COR-L47 (cell line): ENCODE measurements around the gene NPDC1.
"Not testable (repeated sequence)": the region's sequence is repeated elsewhere in the genome, so short reads cannot be mapped to it uniquely, and the experiment has no call there.

Experiments
- DNase-seq: peaks from one replicate; lab custom pipeline; 2025; lab: John Stamatoyannopoulos, UW

Gene NPDC1

DNA sequence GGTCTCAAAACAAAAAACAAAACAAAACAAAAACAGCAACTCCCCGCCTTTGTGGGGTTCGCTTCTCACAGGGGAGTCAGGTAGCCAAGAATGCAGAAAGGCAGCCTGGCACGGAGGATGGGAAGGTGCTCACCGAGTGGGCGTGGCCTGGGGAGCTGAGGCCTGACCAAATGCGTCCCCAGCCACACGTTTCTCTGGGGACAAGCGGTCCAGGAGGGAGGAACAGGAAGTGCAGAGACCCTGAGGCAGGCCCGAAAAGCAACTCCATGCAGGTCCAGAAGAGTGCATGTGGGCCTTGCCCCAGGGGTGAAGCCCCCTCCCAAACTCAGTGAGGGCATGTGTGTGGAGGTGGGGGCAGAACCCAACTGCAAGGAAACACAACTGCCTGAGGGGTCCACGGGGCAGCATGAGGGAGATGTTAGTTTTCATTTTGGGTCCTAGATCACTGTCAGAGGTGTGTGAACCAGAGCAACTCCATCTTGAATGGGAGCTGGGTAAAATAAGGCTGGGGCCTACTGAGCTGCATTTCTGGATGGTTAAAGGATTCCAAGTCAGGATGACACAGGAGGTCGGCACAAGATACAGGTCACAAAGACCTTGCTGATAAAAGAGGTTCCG is 28.8 kb upstream of the NPDC1 start:
- no peak for DNase-seq

DNA sequence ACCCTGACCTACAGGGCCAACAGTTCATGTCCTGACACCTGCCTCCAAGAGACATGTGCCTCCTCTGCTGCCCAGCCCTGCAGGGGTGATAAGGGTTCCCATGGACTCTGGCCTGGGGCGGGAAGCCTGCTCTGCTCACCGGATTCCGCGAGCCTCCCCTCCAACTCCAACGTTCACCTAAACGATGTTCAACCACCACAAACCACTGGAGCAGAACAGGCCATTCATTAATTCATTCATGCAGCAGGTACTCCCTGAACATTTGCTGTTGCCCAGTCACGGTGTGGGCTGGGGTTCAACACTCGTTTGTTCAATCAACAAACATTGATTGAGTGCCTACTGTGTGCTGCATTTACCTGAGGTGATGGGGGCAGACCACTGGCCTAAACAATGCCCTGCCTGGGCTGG is 28.0 kb upstream of the NPDC1 start:
- no peak for DNase-seq

DNA sequence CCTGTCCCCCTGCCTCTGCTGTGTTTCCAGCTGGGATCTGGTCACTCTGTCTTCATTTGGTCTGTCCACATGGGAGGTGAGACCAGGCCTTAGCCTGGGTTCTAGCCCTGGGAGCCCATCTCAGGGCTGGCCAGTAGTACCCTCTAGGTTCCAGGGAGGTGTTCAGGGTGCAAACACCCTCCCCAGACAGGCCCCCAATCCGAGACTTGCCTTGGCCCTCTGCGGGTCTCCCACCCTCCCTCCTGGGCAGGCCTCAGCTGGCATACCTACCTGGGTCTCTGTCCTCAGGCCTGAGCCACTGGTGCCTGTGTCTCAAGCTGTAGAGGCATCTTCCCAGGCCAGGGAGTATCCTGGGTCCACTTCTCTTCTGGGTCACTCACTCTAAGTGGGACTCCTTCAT is 25.3 kb upstream of the NPDC1 start:
- DNase-seq, result no peak

DNA sequence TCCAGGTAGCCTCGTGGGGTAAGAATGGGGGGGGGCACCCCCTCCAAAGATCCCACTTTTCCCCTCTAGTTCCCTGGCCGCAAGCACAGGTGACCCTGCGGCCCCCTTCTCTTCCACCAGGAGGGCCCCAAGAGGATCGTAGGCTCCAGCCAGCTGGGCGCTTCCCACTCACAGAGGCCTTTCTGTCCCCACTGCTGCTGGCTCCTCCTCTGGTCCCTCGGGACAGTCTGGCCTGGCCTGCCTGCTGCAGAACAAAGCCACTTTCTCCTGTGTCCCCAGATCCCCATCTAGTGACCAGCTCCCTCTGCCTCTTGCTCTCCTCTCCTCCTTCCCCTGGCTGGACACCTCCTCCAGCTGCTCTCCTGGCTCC is 24.9 kb upstream of the NPDC1 start:
- peak; percentile 51 for DNase-seq

DNA sequence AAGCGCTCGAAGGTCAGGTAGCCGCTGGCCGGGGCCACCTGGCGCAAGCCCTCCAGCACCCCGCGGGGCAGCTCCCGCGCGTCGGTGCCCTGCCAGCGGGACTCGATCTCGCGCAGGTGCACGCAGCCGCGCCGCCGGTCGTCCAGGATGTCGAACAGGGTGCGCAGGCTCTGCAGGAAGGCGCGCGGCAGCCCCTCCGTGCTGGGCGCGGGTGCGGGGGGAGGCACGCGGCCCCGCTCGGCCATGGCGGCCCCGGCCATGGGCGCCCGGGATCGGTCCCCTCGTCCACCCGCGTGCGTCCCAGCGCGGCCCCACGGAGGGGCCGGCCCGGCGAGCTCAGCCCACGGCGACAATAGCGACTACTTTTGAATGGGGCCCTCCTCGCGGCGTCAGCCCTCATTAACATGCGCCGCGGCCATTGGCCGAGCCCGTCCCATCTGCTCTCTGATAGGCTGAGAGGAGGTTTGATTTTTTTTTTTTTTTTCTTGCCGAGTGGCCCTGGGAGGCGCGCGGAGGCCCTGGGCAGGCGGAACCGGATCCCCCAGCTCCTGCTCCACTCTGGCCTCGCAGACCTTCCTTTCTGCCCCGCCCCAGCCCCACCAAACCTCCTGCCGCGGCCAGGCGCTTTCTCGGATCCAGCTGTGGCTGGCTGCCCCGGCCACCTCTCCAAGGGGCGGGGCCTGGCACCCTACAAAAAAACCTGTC is 24.4 kb upstream of the NPDC1 start, which contains the start of gene SAPCD2:
SAPCD2 (minus strand) TSS at position 357 of the 705 bp plus-strand sequence; CDS start at position 260, 97 bp downstream.
- peak; percentile 93 for DNase-seq

DNA sequence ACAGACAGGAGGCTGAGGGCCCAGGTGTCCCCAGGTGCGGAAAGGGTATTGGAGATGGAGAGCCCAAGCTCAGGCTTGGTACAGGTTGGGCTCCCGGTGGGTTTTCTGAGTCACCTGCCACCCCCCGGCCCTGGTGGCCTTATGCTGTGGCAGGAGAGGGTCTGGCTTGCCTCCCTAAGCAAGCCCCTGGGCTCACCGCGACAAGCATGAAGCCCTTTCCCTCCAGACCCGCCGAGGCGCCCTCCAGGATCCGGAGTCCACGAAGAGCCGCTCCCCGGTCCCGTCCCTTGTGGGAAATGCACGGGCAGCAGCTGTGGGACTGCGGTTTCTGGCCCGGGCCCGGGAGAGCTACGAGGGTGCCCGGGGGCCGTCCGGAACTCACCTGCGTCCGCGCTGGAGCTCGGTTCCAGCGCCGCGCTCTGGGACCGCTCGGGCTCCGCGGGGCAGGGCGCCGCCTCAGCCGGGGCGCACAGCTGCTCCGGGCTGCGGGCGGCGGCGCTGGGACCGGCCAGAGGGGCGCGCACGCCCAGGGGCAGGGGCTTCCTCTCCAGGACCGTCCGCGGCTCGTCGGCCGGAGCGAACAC is 23.6 kb upstream of the NPDC1 start:
- no peak for DNase-seq

DNA sequence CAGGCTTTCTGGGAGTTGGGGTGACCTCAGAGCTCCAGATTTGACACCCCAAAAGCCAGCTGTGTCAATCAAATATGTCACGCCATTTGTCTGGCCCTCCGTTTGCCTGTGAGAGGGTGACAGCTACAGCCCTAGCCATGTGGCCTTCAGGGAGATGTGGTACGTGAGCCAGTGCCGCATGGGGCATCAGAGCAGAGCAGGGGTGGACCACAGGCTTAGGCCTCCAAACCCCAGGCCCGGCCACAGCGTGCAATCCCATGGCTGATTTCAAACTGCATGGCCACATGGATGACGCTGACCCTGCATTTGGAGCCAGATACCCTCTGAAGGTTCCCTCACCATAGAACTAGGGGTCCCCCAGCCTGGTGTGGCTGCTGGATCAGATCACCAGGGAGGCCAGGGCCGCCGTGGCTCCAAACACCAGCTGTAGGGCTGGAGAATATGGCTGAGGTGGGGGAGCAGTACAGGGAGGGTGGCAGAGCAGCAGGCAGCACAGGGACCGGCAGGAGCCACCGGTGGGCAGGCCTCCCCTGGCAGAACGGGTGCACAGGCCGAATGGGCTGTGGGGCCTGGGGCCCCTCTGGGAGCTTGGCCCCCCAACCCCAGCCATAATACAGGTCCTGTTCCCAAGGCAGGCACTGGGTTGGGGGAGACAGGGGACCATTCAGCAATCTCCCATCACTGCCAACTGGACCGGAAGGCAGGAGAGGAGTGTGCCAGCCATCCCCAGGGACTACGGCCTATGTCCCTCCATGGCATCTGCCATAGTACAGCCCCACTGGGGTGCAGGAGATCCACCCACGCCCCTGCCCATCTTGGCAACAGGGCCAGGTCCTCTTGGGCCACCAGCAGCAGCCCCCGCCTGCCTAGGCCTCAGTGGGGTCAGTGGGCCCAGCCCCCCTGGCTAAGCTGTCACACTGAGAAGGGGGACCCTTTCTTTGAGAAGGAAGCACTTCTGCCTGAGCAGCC is 22.8 kb upstream of the NPDC1 start:
- no peak for DNase-seq

DNA sequence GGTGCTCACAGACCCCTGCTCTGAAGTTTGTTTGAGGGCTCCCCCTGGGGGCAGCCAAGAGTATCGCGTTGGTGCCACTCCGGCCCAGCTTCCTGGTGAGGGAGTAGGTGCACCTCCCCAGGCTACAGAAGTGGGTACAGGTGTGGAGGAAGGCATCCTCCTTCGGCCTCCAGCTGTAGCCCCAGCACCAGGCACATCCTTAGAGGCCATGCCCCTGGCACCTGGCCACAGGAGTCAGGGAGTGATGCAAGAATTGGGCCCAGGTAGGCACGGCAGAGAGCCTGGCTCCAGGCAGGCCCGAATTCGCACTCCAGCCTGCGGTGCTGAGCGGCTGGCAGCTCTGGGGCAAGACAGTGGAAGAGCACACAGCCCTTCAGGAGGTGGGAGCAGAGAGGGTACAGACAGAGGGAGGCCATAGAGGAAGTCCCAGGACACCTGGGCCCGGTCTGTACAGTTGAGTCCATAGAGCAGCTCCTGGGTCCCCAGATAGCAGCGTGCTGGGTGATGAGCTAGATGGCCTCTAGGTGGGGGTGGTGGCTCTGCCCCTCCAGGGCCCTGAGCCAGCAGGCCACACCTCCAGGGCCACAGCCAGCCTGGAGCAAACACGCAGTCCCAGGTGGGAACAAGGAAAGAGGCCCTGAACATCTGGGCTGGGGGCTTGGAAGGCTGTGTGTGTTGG is 22.0 kb upstream of the NPDC1 start:
- DNase-seq, result peak; percentile 83

DNA sequence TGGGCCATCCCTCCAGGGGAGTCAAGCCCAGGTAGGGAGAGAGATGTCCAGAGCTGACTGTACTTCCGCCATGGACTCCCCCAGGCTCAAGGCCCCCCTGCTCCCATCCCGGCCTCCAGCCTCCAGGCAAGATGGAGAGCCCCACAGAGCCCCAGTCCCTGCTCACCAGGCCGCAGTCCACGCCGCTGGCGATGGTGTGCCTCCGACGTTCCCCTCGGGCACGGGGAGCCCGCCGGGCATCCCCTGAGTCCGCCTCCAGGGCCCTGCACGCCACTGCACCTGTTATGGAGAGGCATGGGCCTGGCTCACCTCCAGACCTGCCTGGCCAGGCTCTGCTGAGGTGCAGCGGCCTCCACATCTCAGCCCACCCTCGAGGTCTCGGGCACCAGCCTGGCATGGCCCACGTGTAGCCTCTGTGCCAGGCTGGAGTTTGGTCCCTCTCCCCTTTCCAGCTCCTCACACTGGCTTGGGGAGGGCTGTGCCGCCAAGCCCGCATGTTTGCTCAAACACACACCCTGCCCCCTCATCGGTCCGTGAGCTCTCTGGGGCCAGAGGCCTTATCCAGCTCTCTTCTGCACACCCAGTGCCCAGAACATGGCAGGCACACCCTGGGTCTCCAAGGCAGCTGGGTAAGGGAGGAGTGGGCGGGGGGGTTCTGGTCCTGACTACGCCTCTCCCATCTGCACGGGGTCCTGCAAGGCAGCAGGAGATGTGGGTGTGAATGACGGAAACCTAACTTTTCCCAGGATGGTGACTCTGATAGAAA is 20.3 kb upstream of the NPDC1 start:
- no peak for DNase-seq

DNA sequence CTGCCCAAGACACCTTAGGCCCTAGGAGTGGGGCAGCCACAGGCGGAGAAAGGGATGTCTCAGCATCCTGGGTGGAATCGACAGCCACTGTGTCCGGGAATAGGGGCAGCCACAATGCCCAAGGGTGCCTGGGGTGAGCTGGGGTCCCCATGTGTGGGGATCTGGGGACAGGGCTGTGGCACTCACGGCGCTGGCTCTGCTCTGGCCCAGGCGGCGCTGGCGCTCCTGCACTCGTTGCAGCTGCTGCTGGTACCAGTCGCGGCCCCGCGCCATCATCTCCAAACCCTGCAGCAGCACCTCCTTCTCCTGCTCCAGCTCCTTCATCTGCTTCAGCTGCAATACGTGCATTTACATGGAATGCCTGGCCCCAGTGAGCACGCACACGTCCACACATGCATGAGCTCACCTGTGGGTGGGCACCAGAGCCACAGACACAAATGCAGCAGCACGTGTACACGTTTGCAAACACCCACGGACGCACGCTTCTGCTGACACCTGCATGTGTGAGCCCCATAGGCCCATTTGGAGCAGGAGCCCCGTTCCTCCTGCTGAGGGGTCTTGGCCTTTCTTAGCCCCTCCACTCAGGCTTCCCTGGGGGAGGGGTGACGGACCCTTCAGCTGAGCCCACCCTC is 19.5 kb upstream of the NPDC1 start:
- no peak for DNase-seq

DNA sequence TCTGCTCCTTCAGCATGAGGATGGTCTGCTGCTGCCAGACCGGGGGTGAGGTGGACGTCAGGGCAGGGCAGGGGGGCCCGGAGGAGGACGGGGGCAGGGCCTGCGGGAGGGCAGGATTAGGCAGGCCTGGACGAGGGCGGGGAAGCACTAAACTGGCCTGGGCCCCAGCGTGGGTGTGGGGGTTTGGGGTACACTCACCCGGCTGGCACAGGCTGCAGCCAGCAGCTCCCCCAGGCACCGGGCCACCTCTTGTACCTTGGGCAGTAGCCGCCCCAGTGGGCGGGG is 18.8 kb upstream of the NPDC1 start:
- DNase-seq, result no peak

DNA sequence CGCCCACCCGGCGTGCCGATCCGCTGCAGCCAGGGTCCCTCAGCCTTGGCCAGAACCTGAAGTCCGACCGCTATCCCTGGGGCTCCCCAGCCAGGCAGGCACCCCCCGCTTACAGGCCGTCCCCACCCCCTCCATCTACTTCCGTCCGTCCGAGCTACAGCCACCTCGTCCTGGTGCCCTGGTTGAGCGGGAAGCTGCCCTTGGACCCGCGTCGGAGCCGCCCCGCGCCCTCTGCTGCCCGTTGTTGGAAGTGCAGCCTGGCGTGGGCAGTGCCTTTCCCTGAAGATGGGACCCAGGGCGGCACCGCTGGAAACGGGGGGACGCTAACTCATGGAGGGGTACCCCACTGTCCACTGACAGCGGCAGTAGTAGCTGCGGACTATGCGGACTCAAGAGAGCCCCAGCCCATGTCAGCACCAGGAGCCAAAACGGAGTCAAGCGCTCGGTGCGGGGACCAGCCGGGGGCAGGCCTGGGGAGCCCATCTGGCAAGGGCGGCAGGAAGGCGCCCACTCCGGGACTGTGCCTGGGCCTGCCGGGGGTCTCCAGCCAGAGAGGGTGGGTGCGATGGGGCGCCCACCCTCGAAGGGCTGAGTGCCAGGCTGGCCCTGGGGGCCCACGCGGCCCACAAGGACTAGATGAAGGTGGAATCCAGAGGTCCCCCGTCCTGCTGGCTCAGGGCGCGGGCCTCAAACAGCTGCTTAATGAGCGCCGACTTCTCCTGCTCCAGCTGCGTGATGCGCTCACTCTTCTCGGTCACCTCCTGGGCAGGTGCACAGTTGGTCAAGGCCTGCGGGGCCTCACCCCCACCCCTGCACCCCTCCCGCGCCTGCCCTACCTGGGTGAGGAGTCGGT is 18.3 kb upstream of the NPDC1 start:
- no peak for DNase-seq

DNA sequence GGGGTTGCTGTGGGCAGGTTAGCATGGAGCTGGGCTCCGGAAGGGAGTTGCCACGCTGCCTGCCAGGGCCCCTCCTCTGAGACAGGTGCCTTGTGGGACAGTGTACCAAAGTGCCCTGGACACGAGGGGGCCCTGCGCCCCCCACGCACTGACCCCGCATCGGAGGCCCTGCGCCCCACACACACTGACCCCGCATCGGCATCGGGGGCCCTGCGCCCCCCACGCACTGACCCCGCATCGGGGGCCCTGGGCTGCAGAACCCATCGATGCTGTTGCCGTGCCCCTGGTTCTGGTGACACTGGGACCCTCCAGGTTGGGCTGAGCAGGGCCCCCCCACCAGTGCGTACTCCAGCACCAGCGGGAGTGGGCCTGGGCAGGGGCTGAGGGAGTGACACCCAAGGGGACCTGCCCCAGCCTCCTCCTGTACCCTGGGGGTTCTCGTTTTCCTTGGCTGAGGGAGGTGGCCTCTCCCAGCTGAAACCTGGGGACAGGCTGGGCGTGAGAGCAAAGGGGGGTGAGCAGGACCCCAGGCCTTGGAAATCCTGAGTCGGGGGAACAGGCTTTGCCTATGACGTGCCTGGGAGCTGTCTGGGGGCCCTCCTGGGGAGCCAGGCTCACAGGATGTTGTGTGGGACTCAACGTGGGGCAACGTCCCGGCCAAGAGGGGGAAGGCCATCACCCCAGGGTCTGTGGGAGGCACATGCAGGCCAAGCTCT is 17.5 kb upstream of the NPDC1 start:
- DNase-seq, result no peak

DNA sequence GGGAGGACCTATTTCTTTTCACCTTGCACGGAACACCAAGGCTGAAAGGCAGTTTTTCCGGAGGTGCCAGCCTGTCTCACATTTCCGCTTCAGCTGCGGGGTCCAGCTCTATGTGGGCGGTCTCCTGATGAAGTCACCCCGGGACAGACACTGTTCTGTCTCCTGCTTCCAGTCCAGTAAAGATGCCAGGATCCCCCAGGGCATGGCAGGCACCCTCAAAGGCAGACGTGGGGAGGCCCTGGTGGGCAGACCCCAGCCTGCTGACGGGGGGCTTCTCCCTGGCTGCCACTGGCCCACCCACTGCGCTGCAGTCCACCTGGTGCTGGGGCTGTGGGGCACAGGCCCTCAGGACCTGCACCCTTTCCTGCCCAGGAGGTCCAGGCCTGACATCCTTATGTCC is 16.8 kb upstream of the NPDC1 start:
- not testable (repeated sequence) for DNase-seq

DNA sequence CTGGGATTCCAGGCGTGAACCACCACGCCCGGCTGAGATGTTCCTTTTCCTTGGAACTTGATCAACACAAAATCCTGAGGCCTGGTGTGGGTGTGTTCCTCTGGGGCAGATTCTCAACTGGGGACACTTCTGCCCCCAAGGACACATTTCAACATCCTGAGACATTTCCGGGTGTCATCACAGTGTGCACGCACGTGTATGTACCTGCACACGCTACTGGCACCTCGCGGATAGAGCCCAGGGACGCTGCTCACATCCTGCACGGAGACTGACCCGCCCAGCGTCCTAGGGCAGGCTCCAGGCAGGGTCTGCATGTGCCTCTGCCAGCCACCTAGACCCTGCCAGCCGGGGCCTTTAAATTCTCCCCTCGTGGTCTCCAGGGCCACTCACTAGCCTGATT is 16.4 kb upstream of the NPDC1 start:
- no peak for DNase-seq

DNA sequence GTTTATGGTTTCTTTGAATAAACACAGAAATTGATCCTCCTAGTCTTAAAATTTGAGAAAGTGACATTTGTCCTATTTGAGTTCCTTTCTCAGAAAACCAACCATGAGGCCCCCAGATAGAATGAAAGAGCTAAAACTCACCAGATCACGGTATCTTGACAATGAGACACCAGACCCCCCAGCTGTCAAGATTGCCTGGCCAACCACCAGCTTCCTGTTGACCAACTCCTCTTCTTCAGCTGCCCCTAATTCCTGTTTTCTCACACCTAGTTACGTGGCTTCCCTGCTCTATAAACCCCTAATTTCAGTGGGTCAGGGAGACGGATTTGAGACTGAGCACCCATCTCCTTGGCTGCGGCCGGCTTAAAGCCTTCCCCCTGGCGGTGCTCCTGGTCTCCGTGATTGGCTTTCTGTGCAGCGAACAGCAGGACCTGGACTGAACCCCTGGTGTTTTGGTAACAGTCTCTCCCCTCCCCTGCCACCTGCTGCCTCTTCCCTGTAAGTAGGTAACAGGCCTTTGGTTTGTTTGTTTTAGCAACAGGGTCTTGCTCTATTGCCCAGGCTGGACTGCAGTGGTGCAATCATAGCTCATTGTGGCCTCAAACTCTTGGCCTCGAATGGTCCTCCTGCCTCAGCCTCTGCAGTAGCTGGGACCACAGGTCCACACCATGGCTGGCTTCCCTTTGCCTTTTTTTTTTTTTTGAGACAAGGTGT is 12.7 kb upstream of the NPDC1 start:
- DNase-seq, result peak; percentile 62

DNA sequence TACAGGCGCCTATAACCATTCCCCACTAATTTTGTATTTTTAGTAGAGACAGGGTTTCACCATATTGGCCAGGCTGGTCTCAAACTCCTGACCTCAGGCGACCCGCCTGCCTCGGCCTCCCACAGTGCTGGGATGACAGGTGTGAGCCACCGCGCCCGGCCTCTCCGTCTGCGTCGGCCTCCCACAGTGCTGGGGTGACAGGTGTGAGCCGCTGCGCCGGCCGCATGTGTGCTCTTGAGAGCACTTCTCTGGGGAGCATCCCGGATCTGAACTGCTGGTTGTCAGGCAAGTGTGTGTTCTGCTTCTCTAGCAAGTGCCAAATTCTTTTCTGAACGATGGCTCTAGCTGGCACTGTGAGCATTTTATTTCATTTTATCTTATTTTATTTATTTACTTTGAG is 11.6 kb upstream of the NPDC1 start:
- DNase-seq, result peak; percentile 63

DNA sequence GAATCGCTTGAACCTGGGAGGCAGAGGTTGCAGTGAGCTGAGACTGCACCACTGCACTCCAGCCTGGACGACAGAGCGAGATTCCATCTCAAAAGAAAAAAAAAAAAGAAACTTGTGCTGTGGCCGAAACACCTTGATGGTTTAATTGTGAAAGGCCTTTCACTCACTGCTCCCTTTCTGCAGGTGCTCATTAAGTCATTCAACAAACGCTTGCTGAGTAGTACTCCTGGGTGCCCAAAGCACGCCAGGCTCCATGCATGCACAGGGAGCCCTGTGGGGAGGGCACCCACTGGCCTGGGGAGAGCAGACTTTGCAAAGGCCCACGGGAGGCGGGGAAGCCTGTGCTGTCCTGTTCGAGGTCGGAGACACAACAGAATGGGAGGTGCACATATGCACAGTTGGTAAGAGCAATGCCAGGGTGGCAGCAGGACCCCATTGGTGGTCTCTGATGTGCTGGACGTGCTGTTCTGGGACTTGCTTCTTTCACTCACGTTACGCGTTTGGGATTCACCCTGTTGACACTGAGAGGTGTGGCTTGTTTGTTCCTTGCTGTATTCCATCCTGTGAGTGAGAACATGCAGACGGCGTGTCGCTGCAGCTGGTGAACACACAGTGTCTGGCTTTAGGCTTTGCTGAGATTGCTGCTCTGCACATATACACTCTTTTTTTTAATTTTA is 10.9 kb upstream of the NPDC1 start:
- no peak for DNase-seq
